K562 (cell line): Measurements from ENCODE around the gene PDE4D. TPM values are rescaled to one million over a fixed set of nuclear protein-coding genes. Genes with fewer than 3 reads are reported as not detected.

Experiments
- ATAC-seq: fragments of 200-7000 bp; cut with Tn5 transposase; 3 replicates; pipeline ENCODE4 v1.9.1; 2020; ENCODE audit warnings: moderate library complexity
- BruUV-seq: library from RNA; stranded (reverse); fragments of 400-500 nt; replicated peaks from 2 replicates; lab custom pipeline; 2021; lab: Mats Ljungman, UMichigan
- CTCF ChIA-PET: fragments of 300-600 bp; formaldehyde crosslinking; extraction: SDS; loops from one replicate; lab custom pipeline; 2021; ENCODE audit warnings: low intra/inter-chr PET ratio; lab: Yijun Ruan, JAX
- POLR2A ChIA-PET: fragments of 300-600, 350-650 bp; sonication (Branson Sonifier 250); formaldehyde crosslinking; extraction: SDS; loops from one replicate; lab custom pipeline; 2021; ENCODE audit warnings: antibody characterized with exemption, inconsistent platforms; lab: Yijun Ruan, JAX
- DNase-seq, 4 experiments: peaks; one replicate each; pipeline versions ENCODE4 v3.0.0 to v3.0.0-alpha.2; 2011 to 2018; ENCODE audit warnings: low spot score in 3 of 4, mixed read lengths in 3 of 4; ENCODE audit errors: extremely low read depth in 1 of 4
- FAIRE-seq: peaks from 2 replicates; lab custom pipeline; 2011; peaks lifted over from hg19 to GRCh38; lab: Jason Lieb, UNC
- H2AFZ ChIP-seq: 2 replicates; pipeline ENCODE4 v1.6.0; 2011; ENCODE audit warnings: low read depth, low read length, control low read depth, inconsistent platforms
- H3K27ac ChIP-seq: fragments of 200-600 bp; 3 replicates; pipeline ENCODE4 v1.8.0; 2011; ENCODE audit warnings: low read depth, mild to moderate bottlenecking, control low read depth, inconsistent platforms, low read length, moderate library complexity, mixed read lengths; ENCODE audit errors: extremely low read depth
- H3K27me3 ChIP-seq, 2 experiments: fragments of 300-600 bp in 1 of 2; 2 replicates in 1 of 2; 3 replicates in 1 of 2; pipeline versions ENCODE4 v1.6.0 to v1.8.0; 2011; ENCODE audit warnings: inconsistent platforms in 2 of 2, low read length in 2 of 2, mild to moderate bottlenecking in 1 of 2, mixed read lengths in 1 of 2, moderate library complexity in 1 of 2; ENCODE audit not compliant: control insufficient read depth in 2 of 2, insufficient read depth in 2 of 2
- H3K36me3 ChIP-seq: fragments of 300-600 bp; 3 replicates; pipeline ENCODE4 v1.8.0; 2011; ENCODE audit warnings: mild to moderate bottlenecking, low read length, inconsistent platforms; ENCODE audit not compliant: control insufficient read depth, insufficient read depth
- H3K4me1 ChIP-seq, 2 experiments: fragments of 200-600 bp in 1 of 2; replicated peaks in 1 of 2; 2 replicates in 1 of 2; 3 replicates in 1 of 2; pipeline versions ENCODE4 v1.5.1 to v1.8.0; 2011; ENCODE audit warnings: inconsistent platforms in 2 of 2, low read length in 2 of 2, mild to moderate bottlenecking in 1 of 2, mixed read lengths in 1 of 2, moderate library complexity in 1 of 2; ENCODE audit not compliant: control insufficient read depth in 2 of 2, insufficient read depth in 2 of 2
- H3K4me2 ChIP-seq: 2 replicates; pipeline ENCODE4 v1.6.1; 2011; ENCODE audit warnings: low read length, control low read depth, inconsistent platforms, mixed read lengths; ENCODE audit not compliant: insufficient read depth
- H3K4me3 ChIP-seq: fragments of 200-600 bp; sonication (generic), shearing (Covaris generic); 2 replicates; pipeline ENCODE4 v1.5.1; 2016; ENCODE audit warnings: control low read depth, inconsistent platforms
- H3K79me2 ChIP-seq: fragments of 200-600 bp; 3 replicates; pipeline ENCODE4 v1.8.0; 2011; ENCODE audit warnings: low read length, inconsistent platforms; ENCODE audit not compliant: control insufficient read depth, insufficient read depth
- H3K9ac ChIP-seq, 2 experiments: 2 replicates each; pipeline versions ENCODE4 v1.6.0 to v1.6.1; 2011; ENCODE audit warnings: low read depth in 2 of 2, low read length in 2 of 2, control low read depth in 1 of 2, inconsistent platforms in 1 of 2, mild to moderate bottlenecking in 1 of 2, mixed read lengths in 1 of 2; ENCODE audit not compliant: insufficient read depth in 1 of 2
- H3K9me1 ChIP-seq: one replicate; pipeline ENCODE4 v1.6.0; 2011; ENCODE audit warnings: inconsistent platforms, mild to moderate bottlenecking, low read length, moderate library complexity; ENCODE audit not compliant: control insufficient read depth, insufficient read depth
- H3K9me3 ChIP-seq: replicated peaks from 2 replicates; pipeline ENCODE4 v1.5.1; 2011; ENCODE audit warnings: low read depth, low read length, inconsistent platforms; ENCODE audit not compliant: control insufficient read depth, insufficient read depth
- H4K20me1 ChIP-seq: replicated peaks from 2 replicates; pipeline ENCODE4 v1.6.1; 2011; ENCODE audit warnings: low read length, inconsistent platforms, mixed read lengths; ENCODE audit not compliant: control insufficient read depth, insufficient read depth
- ATF1 ChIP-seq, 2 experiments: fragments of 450-650 bp in 1 of 2; IDR thresholded peaks; 2 replicates each; pipeline ENCODE4 v1.6.1; 2016; ENCODE audit warnings: missing compliant biosample characterization in 1 of 2, missing genetic modification characterization in 1 of 2
- BHLHE40 ChIP-seq: IDR thresholded peaks from 2 replicates; pipeline ENCODE4 v1.6.1; 2011; ENCODE audit warnings: low read length, improper control_type of control experiment
- CBX1 ChIP-seq: sonication (generic); IDR thresholded peaks from 2 replicates; pipeline ENCODE4 v1.6.1; 2016; ENCODE audit warnings: antibody characterized with exemption, low read depth, mild to moderate bottlenecking
- FOXM1 ChIP-seq, 2 experiments: fragments of 450-650 bp in 1 of 2; sonication (generic) in 1 of 2; formaldehyde crosslinking in 1 of 2; IDR thresholded peaks; 2 replicates each; pipeline versions ENCODE4 v1.6.1 to v1.9.0; 2017 to 2022; ENCODE audit warnings: low read depth in 2 of 2, mild to moderate bottlenecking in 2 of 2, missing genetic modification reagents in 1 of 2, moderate library complexity in 1 of 2
- HMG20B ChIP-seq: fragments of 250-450 bp; sonication (Bioruptor Pico); IDR thresholded peaks from 2 replicates; pipeline ENCODE4 v1.5.0; 2021; ENCODE audit warnings: mild to moderate bottlenecking
- IFI16 ChIP-seq: fragments of 250-450 bp; sonication (Bioruptor Pico); IDR thresholded peaks from 2 replicates; pipeline ENCODE4 v2.1.2; 2022; ENCODE audit warnings: mild to moderate bottlenecking, inconsistent platforms
- MXI1 ChIP-seq: IDR thresholded peaks from 2 replicates; pipeline ENCODE4 v1.6.1; 2011; ENCODE audit warnings: low read depth, mild to moderate bottlenecking, improper control_type of control experiment, low read length
- NRF1 ChIP-seq, 2 experiments: fragments of 450-650 bp; IDR thresholded peaks in 1 of 2; conservative IDR thresholded peaks in 1 of 2; 2 replicates each; pipeline ENCODE4 v1.6.1; 2014; ENCODE audit warnings: mild to moderate bottlenecking in 2 of 2
- SETDB1 ChIP-seq: IDR thresholded peaks from one replicate; pipeline ENCODE4 v1.6.1; 2012; ENCODE audit warnings: low read length, control low read depth, inconsistent platforms
- YBX1 ChIP-seq: fragments of 450-650 bp; IDR thresholded peaks from 2 replicates; pipeline ENCODE4 v1.7.1; 2016; ENCODE audit warnings: mild to moderate bottlenecking
- WGBS: fragments of 100-300 bp; shearing (Covaris generic); methylation state at CpG from one replicate; pipeline ENCODE4 v1.1.6; 2016; ENCODE audit warnings: low coverage, mixed read lengths; ENCODE audit not compliant: insufficient coverage; ENCODE audit errors: missing lambda C conversion rate; 5-methylcytosine and 5-hydroxymethylcytosine counted together
- in situ Hi-C: fragments of 300-500 bp; cut with MboI; formaldehyde crosslinking; loops from 4 replicates; pipeline ENCODE4 v1.15.0; 2018; ENCODE audit warnings: inconsistent platforms, mixed read lengths
- intact Hi-C: fragments of 100-400 bp; cut with micrococcal nuclease; formaldehyde crosslinking; loops from 2 replicates; pipeline ENCODE4 v1.14.2; 2022
- polyA plus RNA-seq, 8 experiments: library from polyadenylated mRNA; depleted of rRNA in 4 of 8; stranded (reverse) in 5 of 8; unstranded in 3 of 8; fragments of >200 nt; fragmentation: Nextera tagmentation in 2 of 8; fragmentation: Illumina TruSeq in 1 of 8; extraction: Ambion mirVana in 2 of 8; extraction: Trizol in 1 of 8; gene quantifications; 2 replicates each; pipeline versions ENCODE4 v1.2.1 to v1.2.3, GENCODE V29; 2011 to 2014; ENCODE audit warnings: inconsistent platforms in 1 of 8, missing spikeins in 1 of 8
- total RNA-seq, 7 experiments: library from RNA; depleted of rRNA in 6 of 7; stranded (reverse); fragments of >200 nt in 6 of 7; fragmentation: Illumina TruSeq in 2 of 7; extraction: Trizol in 2 of 7; gene quantifications; 2 replicates each; pipeline versions ENCODE4 v1.2.1 to v1.2.3, GENCODE V29; 2011 to 2021; ENCODE audit warnings: low replicate concordance in 1 of 7

The PDE4D gene
- total and polyA plus RNA-seq, 9 of the 15 experiments (the other 6 are each of a cell fraction or from before 2014, with no cell fraction given) = 0.04 to 0.46 (median 0.13) TPM

- no peak for ATAC-seq
- Histone ChIP-seq H3K27ac (no peak overlapping the region), H2AFZ (no peak overlapping the region), H3K9ac (no peak overlapping the region), H3K4me3 (no peak overlapping the region), H4K20me1 (no peaks in the 10 kb centered on the region), H3K79me2 (no peaks in the 10 kb centered on the region), H3K36me3 (no peaks in the 10 kb centered on the region), H3K27me3 (no peaks in the 10 kb centered on the region), H3K9me3 (no peaks in the 10 kb centered on the region), H3K4me1 (no peaks in the 10 kb centered on the region), H3K4me2 (no peak overlapping the region), H3K9me1 (no peaks in the 10 kb centered on the region)
- ChIA-PET CTCF (no interaction called here), POLR2A (no interaction called here)
- intact Hi-C loops (no loop called here), in situ Hi-C loops (no loop called here)
- DNase-seq = no peak
- BruUV-seq = no TSS peak
- TF ChIP-seq NRF1 (conservative IDR thresholded peaks at IDR 0.05 in 1 of 2, IDR thresholded peaks at IDR 0.05 in 1 of 2) = no peak
- TF ChIP-seq ATF1 (CRISPR knock-in tag; IDR thresholded peaks at IDR 0.05) = no peak
- no peak for TF ChIP-seq ATF1 (tag; IDR thresholded peaks at IDR 0.05)
- TF ChIP-seq FOXM1 (IDR thresholded peaks at IDR 0.05; ENCODE audit: low read depth) = no peak
- TF ChIP-seq FOXM1 (CRISPR knock-in tag; IDR thresholded peaks at IDR 0.05; ENCODE audit: low read depth) = no peak
- TF ChIP-seq MXI1 = no peak
- no peak for TF ChIP-seq SETDB1
- TF ChIP-seq HMG20B (CRISPR knock-in tag) = no peak
- TF ChIP-seq BHLHE40 = no peak
- TF ChIP-seq CBX1 = no peak
- no peak for TF ChIP-seq YBX1
- TF ChIP-seq IFI16 (CRISPR knock-in tag) = no peak
- WGBS = 0% methylated on average over 2 of the region's 2 CpGs
- no peak for FAIRE-seq
Observed at GRCh38 chr5:59628062-59628828, 265.3 kb downstream of the PDE4D start.
